GM12878 (cell line): ENCODE measurements around the gene CDK2. TPM values are rescaled to one million over a fixed set of nuclear protein-coding genes. Genes with fewer than 3 reads are reported as not detected.

Source experiments
- ATAC-seq: fragments of 200-7000 bp; cut with Tn5 transposase; 3 replicates; pipeline ENCODE4 v1.9.1; 2020; ENCODE audit warnings: mild to moderate bottlenecking, moderate library complexity
- BruUV-seq: library from RNA; stranded (reverse); fragments of 400-500 nt; replicated peaks from 2 replicates; lab custom pipeline; 2021; lab: Mats Ljungman, UMichigan
- CTCF ChIA-PET: fragments of 300-600 bp; sonication (Branson Sonifier 250); formaldehyde crosslinking; extraction: SDS; loops from one replicate; lab custom pipeline; 2021; ENCODE audit warnings: inconsistent platforms; lab: Yijun Ruan, JAX
- POLR2A ChIA-PET: fragments of 350-600 bp; formaldehyde crosslinking; extraction: SDS; loops from one replicate; lab custom pipeline; 2021; ENCODE audit warnings: inconsistent platforms; lab: Charles Lee
- RAD21 ChIA-PET: fragments of 300-600 bp; sonication (Branson Sonifier 250); formaldehyde crosslinking; loops from one replicate; lab custom pipeline; 2023; ENCODE audit warnings: antibody characterized with exemption; ENCODE audit not compliant: unreplicated experiment; lab: Charles Lee
- SMC1A ChIA-PET: fragments of 300-600 bp; sonication (Branson Sonifier 250); formaldehyde crosslinking; loops from one replicate; lab custom pipeline; 2023; ENCODE audit not compliant: unreplicated experiment, uncharacterized antibody; lab: Charles Lee
- DNase-seq: peaks from one replicate; pipeline ENCODE4 v3.0.0-alpha.2; 2011; ENCODE audit warnings: low read depth, low spot score
- FAIRE-seq: peaks from 3 replicates; lab custom pipeline; 2011; peaks lifted over from hg19 to GRCh38; lab: Jason Lieb, UNC
- H2AFZ ChIP-seq: 2 replicates; pipeline ENCODE4 v1.6.0; 2011; ENCODE audit warnings: low read depth, low read length, control low read depth; ENCODE audit not compliant: control insufficient read depth
- H3K27ac ChIP-seq: 2 replicates; pipeline ENCODE4 v1.5.1; 2011; ENCODE audit warnings: control low read depth; ENCODE audit not compliant: control insufficient read depth, insufficient read depth
- H3K27me3 ChIP-seq, 2 experiments: replicated peaks in 1 of 2; 2 replicates each; pipeline versions ENCODE4 v1.6.0 to v1.6.1; 2011; ENCODE audit warnings: low read length in 1 of 2; ENCODE audit not compliant: control insufficient read depth in 2 of 2, insufficient read depth in 2 of 2
- H3K36me3 ChIP-seq, 2 experiments: 2 replicates each; pipeline ENCODE4 v1.5.1; 2011; ENCODE audit warnings: low read length in 1 of 2; ENCODE audit not compliant: control insufficient read depth in 2 of 2, insufficient read depth in 2 of 2
- H3K4me1 ChIP-seq: 2 replicates; pipeline ENCODE4 v1.6.1; 2011; ENCODE audit warnings: mild to moderate bottlenecking, low read length, moderate library complexity, mixed read lengths; ENCODE audit not compliant: control insufficient read depth, insufficient read depth
- H3K4me2 ChIP-seq: 2 replicates; pipeline ENCODE4 v1.6.0; 2011; ENCODE audit warnings: control low read depth; ENCODE audit not compliant: control insufficient read depth, insufficient read depth
- H3K4me3 ChIP-seq: fragments of 200-600 bp; sonication (generic); 2 replicates; pipeline ENCODE4 v1.5.1; 2016
- H3K79me2 ChIP-seq: 2 replicates; pipeline ENCODE4 v1.6.0; 2011; ENCODE audit warnings: low read length; ENCODE audit not compliant: control insufficient read depth, insufficient read depth
- H3K9ac ChIP-seq: 2 replicates; pipeline ENCODE4 v1.8.0; 2011; ENCODE audit warnings: low read length, control low read depth, mixed read lengths; ENCODE audit not compliant: control insufficient read depth, insufficient read depth
- H3K9me3 ChIP-seq: replicated peaks from 3 replicates; pipeline ENCODE4 v1.5.1; 2011; ENCODE audit warnings: mild to moderate bottlenecking, low read length; ENCODE audit not compliant: control insufficient read depth, insufficient read depth
- H4K20me1 ChIP-seq: 2 replicates; pipeline ENCODE4 v1.6.0; 2011; ENCODE audit not compliant: control insufficient read depth, insufficient read depth
- CBX3 ChIP-seq: fragments of 200-600 bp; sonication (generic); IDR thresholded peaks from 2 replicates; pipeline ENCODE4 v1.6.1; 2016; ENCODE audit warnings: low read depth, borderline replicate concordance
- EGR1 ChIP-seq, 2 experiments: IDR thresholded peaks; 1 replicate in 1 of 2; 2 replicates in 1 of 2; pipeline ENCODE4 v1.6.1; 2011 to 2012; ENCODE audit warnings: low read depth in 2 of 2, low read length in 2 of 2, borderline replicate concordance in 1 of 2, mild to moderate bottlenecking in 1 of 2, moderate library complexity in 1 of 2
- MEF2B ChIP-seq: fragments of 450-650 bp; IDR thresholded peaks from 2 replicates; pipeline ENCODE4 v1.6.1; 2018; ENCODE audit warnings: mild to moderate bottlenecking, moderate library complexity; ENCODE audit not compliant: partially characterized antibody, poor library complexity, severe bottlenecking
- NFYA ChIP-seq: IDR thresholded peaks from 2 replicates; pipeline ENCODE4 v1.6.1; 2011; ENCODE audit warnings: low read depth, mild to moderate bottlenecking, low read length, improper control_type of control experiment, borderline replicate concordance
- RB1 ChIP-seq: fragments of 450-650 bp; formaldehyde crosslinking; IDR thresholded peaks from 2 replicates; pipeline ENCODE4 v1.6.1; 2017; ENCODE audit warnings: mild to moderate bottlenecking, borderline replicate concordance
- SPI1 ChIP-seq: IDR thresholded peaks from 2 replicates; pipeline ENCODE4 v1.6.1; 2011; ENCODE audit warnings: low read depth, mild to moderate bottlenecking, low read length, moderate library complexity, borderline replicate concordance; ENCODE audit not compliant: insufficient read depth
- WRNIP1 ChIP-seq: IDR thresholded peaks from 2 replicates; pipeline ENCODE4 v1.6.1; 2011; ENCODE audit warnings: low read depth, low read length, improper control_type of control experiment, borderline replicate concordance
- WGBS: methylation state at CpG from one replicate; pipeline ENCODE4 v1.1.6; 2016; ENCODE audit warnings: low lambda C conversion rate; ENCODE audit not compliant: insufficient replicate concordance, insufficient coverage; ENCODE audit errors: missing lambda C conversion rate; 5-methylcytosine and 5-hydroxymethylcytosine counted together
- in situ Hi-C: fragments of 300-500 bp; cut with MboI; formaldehyde crosslinking; loops from 9 replicates; pipeline ENCODE4 v1.14.3; 2018; ENCODE audit warnings: mixed read lengths
- intact Hi-C: fragments of 100-400 bp; cut with micrococcal nuclease; formaldehyde crosslinking; loops from one replicate; pipeline ENCODE4 v1.14.2; 2022; ENCODE audit not compliant: unreplicated experiment
- polyA plus RNA-seq, 11 experiments: library from polyadenylated mRNA; depleted of rRNA in 4 of 11; unstranded in 6 of 11; stranded (reverse) in 5 of 11; fragments of >200 nt; fragmentation: Nextera tagmentation in 4 of 11; fragmentation: Illumina TruSeq in 1 of 11; extraction: Ambion mirVana in 4 of 11; extraction: Trizol in 1 of 11; gene quantifications; 1 replicate in 1 of 11; 2 replicates in 10 of 11; pipeline versions ENCODE4 v1.2.1 to v1.2.3, GENCODE V29; 2011 to 2016; ENCODE audit warnings: inconsistent platforms in 2 of 11, missing spikeins in 2 of 11, low read depth in 1 of 11
- total RNA-seq, 4 experiments: library from RNA; depleted of rRNA in 3 of 4; stranded (reverse); fragments of >200 nt in 3 of 4; fragmentation: Illumina TruSeq in 1 of 4; extraction: Trizol in 1 of 4; gene quantifications; 2 replicates each; pipeline versions ENCODE4 v1.2.1 to v1.2.3, GENCODE V29; 2013 to 2021
- TF ChIP-seq, protein P1 (sequence below): fragments of 450-650 bp; formaldehyde crosslinking; IDR thresholded peaks from 2 replicates; pipeline ENCODE4 v1.4.0; 2020; ENCODE audit warnings: mild to moderate bottlenecking, moderate library complexity

Gene CDK2
- total and polyA plus RNA-seq, 10 of the 15 experiments (the other 5 are each of a cell fraction or from before 2014, with no cell fraction given) = 13.1 to 138 (median 82.2) TPM

DNA sequence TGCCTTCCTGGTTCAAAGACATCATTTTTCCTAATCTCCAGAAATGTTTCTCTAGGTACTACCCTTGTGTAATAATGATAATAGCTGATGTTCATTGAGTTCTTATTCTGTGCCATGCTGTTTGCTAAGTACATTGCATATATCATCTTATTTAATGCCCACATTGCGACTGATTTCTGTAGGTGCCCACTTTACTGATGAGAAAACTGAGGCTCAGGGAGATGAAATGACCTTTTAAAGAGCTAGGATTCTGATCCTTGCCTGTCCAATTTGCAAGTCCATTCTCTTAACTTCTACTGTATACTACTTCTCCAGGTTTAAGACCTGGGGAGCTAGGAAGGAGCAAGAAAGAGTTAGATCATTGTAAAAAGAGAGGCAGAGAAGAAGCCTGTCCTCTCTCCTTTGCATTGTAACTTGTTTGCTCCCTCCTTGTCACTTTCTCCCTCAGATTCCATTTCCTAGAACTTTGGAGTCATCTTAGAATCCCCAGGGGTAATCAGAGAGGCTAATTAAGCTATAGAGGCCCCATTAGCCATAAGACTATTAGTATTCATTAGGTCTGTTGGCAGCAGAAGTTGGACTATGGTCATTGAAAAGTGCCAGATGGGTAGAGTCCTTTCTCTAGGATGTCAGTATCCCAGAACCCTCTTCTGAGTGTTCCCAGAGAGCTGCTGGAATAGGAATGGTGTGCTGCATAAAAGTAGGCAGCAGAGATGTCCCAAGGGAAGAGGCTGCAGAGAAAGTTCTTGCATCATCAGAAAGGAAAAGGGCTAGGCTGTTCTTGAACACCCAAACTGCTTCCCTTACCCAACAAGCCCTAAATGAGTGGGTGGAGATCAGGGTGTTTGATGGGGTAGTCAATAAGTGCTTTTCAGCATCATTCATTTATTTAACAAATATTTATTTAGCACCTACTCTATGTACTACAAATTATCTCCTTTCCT is 32.6 kb upstream of the CDK2 start (continued):
- TF ChIP-seq WRNIP1 (no peak), MEF2B (no peak), RB1 (no peak)
- TF ChIP-seq, protein P1, sequence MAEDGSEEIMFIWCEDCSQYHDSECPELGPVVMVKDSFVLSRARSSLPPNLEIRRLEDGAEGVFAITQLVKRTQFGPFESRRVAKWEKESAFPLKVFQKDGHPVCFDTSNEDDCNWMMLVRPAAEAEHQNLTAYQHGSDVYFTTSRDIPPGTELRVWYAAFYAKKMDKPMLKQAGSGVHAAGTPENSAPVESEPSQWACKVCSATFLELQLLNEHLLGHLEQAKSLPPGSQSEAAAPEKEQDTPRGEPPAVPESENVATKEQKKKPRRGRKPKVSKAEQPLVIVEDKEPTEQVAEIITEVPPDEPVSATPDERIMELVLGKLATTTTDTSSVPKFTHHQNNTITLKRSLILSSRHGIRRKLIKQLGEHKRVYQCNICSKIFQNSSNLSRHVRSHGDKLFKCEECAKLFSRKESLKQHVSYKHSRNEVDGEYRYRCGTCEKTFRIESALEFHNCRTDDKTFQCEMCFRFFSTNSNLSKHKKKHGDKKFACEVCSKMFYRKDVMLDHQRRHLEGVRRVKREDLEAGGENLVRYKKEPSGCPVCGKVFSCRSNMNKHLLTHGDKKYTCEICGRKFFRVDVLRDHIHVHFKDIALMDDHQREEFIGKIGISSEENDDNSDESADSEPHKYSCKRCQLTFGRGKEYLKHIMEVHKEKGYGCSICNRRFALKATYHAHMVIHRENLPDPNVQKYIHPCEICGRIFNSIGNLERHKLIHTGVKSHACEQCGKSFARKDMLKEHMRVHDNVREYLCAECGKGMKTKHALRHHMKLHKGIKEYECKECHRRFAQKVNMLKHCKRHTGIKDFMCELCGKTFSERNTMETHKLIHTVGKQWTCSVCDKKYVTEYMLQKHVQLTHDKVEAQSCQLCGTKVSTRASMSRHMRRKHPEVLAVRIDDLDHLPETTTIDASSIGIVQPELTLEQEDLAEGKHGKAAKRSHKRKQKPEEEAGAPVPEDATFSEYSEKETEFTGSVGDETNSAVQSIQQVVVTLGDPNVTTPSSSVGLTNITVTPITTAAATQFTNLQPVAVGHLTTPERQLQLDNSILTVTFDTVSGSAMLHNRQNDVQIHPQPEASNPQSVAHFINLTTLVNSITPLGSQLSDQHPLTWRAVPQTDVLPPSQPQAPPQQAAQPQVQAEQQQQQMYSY (CRISPR knock-in tag) = no peak

DNA sequence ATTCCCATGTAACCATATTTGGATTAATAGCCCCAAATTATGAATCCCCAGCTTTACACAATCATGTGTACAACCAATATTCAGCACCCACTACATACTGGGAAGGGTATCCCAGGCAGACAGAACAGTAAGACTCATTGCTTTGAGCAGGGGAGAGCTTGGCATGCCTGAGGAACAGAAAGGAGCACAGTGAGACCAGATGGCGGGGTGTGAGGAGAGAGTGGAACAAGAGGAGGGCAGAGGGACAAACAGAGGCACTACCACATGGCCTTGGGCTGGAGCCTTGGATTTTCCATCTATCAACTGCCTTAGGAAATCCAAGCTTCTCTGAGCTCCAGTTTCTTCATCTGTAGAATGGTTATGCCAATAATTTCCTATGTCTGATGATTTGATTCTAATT is 31.9 kb upstream of the CDK2 start:
- ChIA-PET CTCF (interaction anchor here (0.6 to 4.5 kb wide), 5 partner anchors 8 to 196 kb away, joined by 3 to 20 read pairs (median 4); no protein-coding TSS in a partner anchor), POLR2A (interaction anchor here (1.0 to 3.9 kb wide), 3 partner anchors 117 to 196 kb away, joined by 4 to 18 read pairs (median 4); partner anchors contain the start of genes GDF11, ORMDL2 and SARNP), SMC1A (interaction anchor here (1.2 to 3.4 kb wide), 7 partner anchors 11 to 117 kb away, joined by 3 to 12 read pairs (median 6); partner anchors contain the start of genes DNAJC14, ORMDL2, RAB5B and SARNP), RAD21 (interaction anchor here (0.8 to 0.9 kb wide), 2 partner anchors 23 to 197 kb away, joined by 3 read pairs; no protein-coding TSS in a partner anchor)
- Histone ChIP-seq H3K27ac (no peak overlapping the region), H3K9me3 (no peaks in the 10 kb centered on the region), H2AFZ (no peak overlapping the region), H3K4me3 (no peak overlapping the region), H3K36me3 (peaks cover 0 to 20% of the 10 kb centered on the region in 2 experiments; a peak in 3 of 4 replicates), H3K9ac (no peak overlapping the region), H3K27me3 (no peaks in the 10 kb centered on the region), H4K20me1 (no peaks in the 10 kb centered on the region), H3K79me2 (peaks cover 18% of the 10 kb centered on the region), H3K4me2 (no peak overlapping the region), H3K4me1 (peaks cover 10% of the 10 kb centered on the region)
- TF ChIP-seq EGR1 (IDR thresholded peaks at IDR 0.05; ENCODE audit: borderline replicate concordance in 1 of 2, low read depth in 2 of 2, low read length in 2 of 2) (no peak), CBX3 (no peak), SPI1 (no peak), NFYA (no peak)
- no TSS peak for BruUV-seq
- intact Hi-C loops = no loop called here
- FAIRE-seq = no peak
- WGBS = 92% methylated on average over 1 of the region's 1 CpG
- DNase-seq = no peak
- ATAC-seq = no peak
- in situ Hi-C loops = no loop called here
